H1 (cell line): ENCODE measurements around the gene HABP4. TPM values are rescaled to one million over a fixed set of nuclear protein-coding genes. Genes with fewer than 3 reads are reported as not detected.
A peak's percentile ranks its signal among the peaks of the same experiment; 100 is the strongest.

Source experiments
- CTCF ChIA-PET: fragments of 300-600 bp; sonication (Branson Sonifier 250); formaldehyde crosslinking; loops from one replicate; lab custom pipeline; 2021; ENCODE audit not compliant: partially characterized antibody; lab: Charles Lee
- POLR2A ChIA-PET: fragments of 300-600 bp; sonication (Branson Sonifier 250); formaldehyde crosslinking; loops from one replicate; lab custom pipeline; 2021; ENCODE audit warnings: inconsistent platforms; ENCODE audit not compliant: partially characterized antibody; lab: Charles Lee
- DNase-seq, 2 experiments: peaks; one replicate each; pipeline versions ENCODE4 v3.0.0 to v3.0.0-alpha.2; 2010 to 2022; ENCODE audit warnings: low spot score in 2 of 2, low read depth in 1 of 2, mixed read lengths in 1 of 2
- FAIRE-seq: peaks from 2 replicates; lab custom pipeline; 2011; peaks lifted over from hg19 to GRCh38; lab: Jason Lieb, UNC
- H2AFZ ChIP-seq: 2 replicates; pipeline ENCODE4 v1.8.1; 2012; ENCODE audit warnings: low read length, inconsistent platforms
- H2AK5ac ChIP-seq: 2 replicates; pipeline ENCODE4 v1.6.1; 2013; ENCODE audit warnings: low read depth, low read length
- H2BK120ac ChIP-seq: replicated peaks from 2 replicates; pipeline ENCODE3; 2013; ENCODE audit warnings: low read depth, low read length, inconsistent platforms
- H2BK12ac ChIP-seq: 2 replicates; pipeline ENCODE4 v1.6.1; 2013; ENCODE audit warnings: low read depth, low read length
- H2BK15ac ChIP-seq: 2 replicates; pipeline ENCODE4 v1.6.1; 2013; ENCODE audit warnings: low read length
- H2BK20ac ChIP-seq: 2 replicates; pipeline ENCODE4 v1.6.1; 2013; ENCODE audit warnings: low read length
- H2BK5ac ChIP-seq: 2 replicates; pipeline ENCODE4 v1.6.1; 2013; ENCODE audit warnings: low read depth, low read length
- H3K14ac ChIP-seq: 2 replicates; pipeline ENCODE4 v1.6.1; 2013; ENCODE audit warnings: inconsistent platforms; ENCODE audit not compliant: insufficient read length
- H3K18ac ChIP-seq: 2 replicates; pipeline ENCODE4 v1.6.1; 2013; ENCODE audit warnings: low read length; ENCODE audit errors: extremely low read depth
- H3K23ac ChIP-seq: 2 replicates; pipeline ENCODE4 v1.6.1; 2013; ENCODE audit warnings: inconsistent platforms; ENCODE audit not compliant: insufficient read length
- H3K23me2 ChIP-seq: 2 replicates; pipeline ENCODE4 v1.6.1; 2013; ENCODE audit warnings: low read depth, low read length
- H3K27ac ChIP-seq: 2 replicates; pipeline ENCODE4 v1.6.1; 2011; ENCODE audit warnings: low read depth, low read length, inconsistent platforms
- H3K27me3 ChIP-seq, 4 experiments: replicated peaks in 1 of 4; 1 replicate in 1 of 4; 2 replicates in 3 of 4; pipeline versions ENCODE4 v1.6.1 to v1.8.1; 2011 to 2013; ENCODE audit warnings: low read length in 3 of 4, mild to moderate bottlenecking in 3 of 4, inconsistent platforms in 2 of 4, mixed read lengths in 2 of 4, moderate library complexity in 1 of 4; ENCODE audit not compliant: control insufficient read depth in 3 of 4, insufficient read depth in 3 of 4; ENCODE audit errors: extremely low read depth in 1 of 4
- H3K36me3 ChIP-seq, 4 experiments: 2 replicates each; pipeline versions ENCODE4 v1.6.1 to v1.8.1; 2011 to 2013; ENCODE audit warnings: mild to moderate bottlenecking in 4 of 4, low read length in 3 of 4, moderate library complexity in 2 of 4, control low read depth in 1 of 4, inconsistent platforms in 1 of 4; ENCODE audit not compliant: insufficient read depth in 4 of 4, control insufficient read depth in 2 of 4
- H3K4ac ChIP-seq: replicated peaks from 2 replicates; pipeline ENCODE3; 2013; ENCODE audit warnings: low read length, low read depth, mixed read lengths, inconsistent platforms; ENCODE audit not compliant: insufficient read length
- H3K4me1 ChIP-seq, 4 experiments: replicated peaks in 1 of 4; 1 replicate in 1 of 4; 2 replicates in 3 of 4; pipeline versions ENCODE4 v1.6.1 to v1.8.1; 2011 to 2013; ENCODE audit warnings: low read length in 3 of 4, inconsistent platforms in 2 of 4, mixed read lengths in 1 of 4; ENCODE audit not compliant: insufficient read depth in 4 of 4, control insufficient read depth in 3 of 4
- H3K4me2 ChIP-seq, 2 experiments: 2 replicates each; pipeline versions ENCODE4 v1.6.1 to v1.8.1; 2011 to 2013; ENCODE audit warnings: low read depth in 2 of 2, low read length in 2 of 2, control low read depth in 1 of 2, inconsistent platforms in 1 of 2, mild to moderate bottlenecking in 1 of 2; ENCODE audit not compliant: insufficient read depth in 1 of 2
- H3K4me3 ChIP-seq, 4 experiments: fragments of 200-600, 300-600 bp in 1 of 4; sonication (generic), shearing (Covaris generic), sonication (Bioruptor Twin) in 1 of 4; 2 replicates each; pipeline versions ENCODE4 v1.5.1 to v1.8.1; 2011 to 2016; ENCODE audit warnings: low read length in 4 of 4, low read depth in 3 of 4, control low read depth in 2 of 4, inconsistent platforms in 2 of 4, mild to moderate bottlenecking in 2 of 4, mixed read lengths in 1 of 4, moderate library complexity in 1 of 4; ENCODE audit not compliant: insufficient read depth in 2 of 4; ENCODE audit errors: extremely low read depth in 1 of 4
- H3K56ac ChIP-seq: replicated peaks from 2 replicates; pipeline ENCODE3; 2013; ENCODE audit warnings: low read depth, mild to moderate bottlenecking, mixed read lengths, low read length, inconsistent platforms; ENCODE audit not compliant: insufficient read length
- H3K79me1 ChIP-seq: 2 replicates; pipeline ENCODE4 v1.6.1; 2013; ENCODE audit warnings: low read depth, low read length, control low read depth
- H3K79me2 ChIP-seq, 2 experiments: 2 replicates each; pipeline versions ENCODE4 v1.6.1 to v1.8.1; 2012 to 2013; ENCODE audit warnings: low read length in 2 of 2, mild to moderate bottlenecking in 2 of 2, inconsistent platforms in 1 of 2; ENCODE audit not compliant: insufficient read depth in 2 of 2, control insufficient read depth in 1 of 2
- H3K9ac ChIP-seq, 4 experiments: replicated peaks in 1 of 4; 1 replicate in 1 of 4; 2 replicates in 3 of 4; pipeline versions ENCODE4 v1.6.1 to v1.8.1; 2011 to 2013; ENCODE audit warnings: low read depth in 3 of 4, low read length in 3 of 4, control low read depth in 2 of 4, mild to moderate bottlenecking in 2 of 4, moderate library complexity in 2 of 4, inconsistent platforms in 1 of 4; ENCODE audit errors: extremely low read depth in 1 of 4
- H3K9me3 ChIP-seq, 2 experiments: 2 replicates each; pipeline versions ENCODE4 v1.6.1 to v1.8.1; 2012 to 2013; ENCODE audit warnings: mild to moderate bottlenecking in 2 of 2, moderate library complexity in 2 of 2, control low read depth in 1 of 2, inconsistent platforms in 1 of 2, low read depth in 1 of 2, low read length in 1 of 2, mixed read lengths in 1 of 2; ENCODE audit not compliant: insufficient read depth in 2 of 2
- H4K20me1 ChIP-seq, 2 experiments: replicated peaks in 1 of 2; 2 replicates each; pipeline versions ENCODE3 to v1.8.1; 2011 to 2013; ENCODE audit warnings: inconsistent platforms in 2 of 2, low read length in 2 of 2, mild to moderate bottlenecking in 1 of 2; ENCODE audit not compliant: insufficient read depth in 2 of 2, control insufficient read depth in 1 of 2
- H4K5ac ChIP-seq: 2 replicates; pipeline ENCODE4 v1.6.1; 2013; ENCODE audit warnings: low read length, low read depth, mixed read lengths, inconsistent platforms; ENCODE audit not compliant: insufficient read length
- H4K8ac ChIP-seq: 2 replicates; pipeline ENCODE4 v1.8.0; 2013; ENCODE audit warnings: mild to moderate bottlenecking, moderate library complexity, low read length, inconsistent platforms; ENCODE audit not compliant: insufficient read depth; ENCODE audit errors: extremely low read depth
- H4K91ac ChIP-seq: replicated peaks from 2 replicates; pipeline ENCODE3; 2013; ENCODE audit warnings: low read length, mixed read lengths, inconsistent platforms; ENCODE audit not compliant: insufficient read length
- CTCF ChIP-seq, 3 experiments: IDR thresholded peaks; 1 replicate in 2 of 3; 2 replicates in 1 of 3; pipeline versions ENCODE4 v1.5.1 to v1.6.1; 2011; ENCODE audit warnings: low read length in 3 of 3, mild to moderate bottlenecking in 3 of 3, inconsistent platforms in 2 of 3, low read depth in 1 of 3, moderate library complexity in 1 of 3; ENCODE audit not compliant: insufficient read depth in 1 of 3; ENCODE audit errors: control extremely low read depth in 1 of 3
- HDAC6 ChIP-seq: IDR thresholded peaks from one replicate; pipeline ENCODE4 v1.7.1; 2012; ENCODE audit warnings: low read depth, mild to moderate bottlenecking, inconsistent platforms, low read length, moderate library complexity
- WGBS, 2 experiments: shearing (Covaris generic) in 1 of 2; methylation state at CpG; one replicate each; pipeline versions ENCODE4 v1.1.6 to v1.1.7; 2013 to 2015; ENCODE audit warnings: low lambda C conversion rate in 2 of 2, mixed read lengths in 2 of 2, inconsistent platforms in 1 of 2, low coverage in 1 of 2, missing lambda C conversion rate in 1 of 2; ENCODE audit not compliant: insufficient replicate concordance in 2 of 2, insufficient coverage in 1 of 2, insufficient read length in 1 of 2; ENCODE audit errors: extremely low coverage in 1 of 2, missing lambda C conversion rate in 1 of 2; 5-methylcytosine and 5-hydroxymethylcytosine counted together
- polyA plus RNA-seq, 7 experiments: library from polyadenylated mRNA; depleted of rRNA in 3 of 7; stranded (reverse) in 5 of 7; unstranded in 2 of 7; fragments of >200 nt in 5 of 7; fragments of 200-250 nt in 2 of 7; gene quantifications; 1 replicate in 5 of 7; 2 replicates in 1 of 7; 4 replicates in 1 of 7; pipeline versions ENCODE4 v1.2.1 to v1.2.3, GENCODE V29; 2011 to 2013; ENCODE audit warnings: missing spikeins in 2 of 7, mixed read lengths in 2 of 7
- total RNA-seq: library from RNA; stranded (reverse); fragmentation: NEBNext Ultra II Directional; extraction: Animal tissue kit (Norgen Biotek cat#: 25700); gene quantifications from 2 replicates; pipeline ENCODE4 v1.2.1, GENCODE V29; 2021

The HABP4 gene
- total and polyA plus RNA-seq, 2 of the 8 experiments (the other 6 are each of a cell fraction or from before 2014, with no cell fraction given), result 3.3 to 11.2 TPM

- Histone ChIP-seq H2BK15ac (no peak overlapping the region), H2BK20ac (no peak overlapping the region), H3K4me1 (peaks cover 0 to 4% (median 0%) of the 10 kb centered on the region in 4 experiments; a peak in 1 of 7 replicates), H3K27ac (no peak overlapping the region), H3K23ac (no peak overlapping the region), H3K79me2 (no peaks in the 10 kb centered on the region), H3K4ac (no peak overlapping the region), H2AK5ac (no peak overlapping the region), H3K4me3 (no peak overlapping the region), H3K36me3 (peaks cover 0 to 13% (median 9%) of the 10 kb centered on the region in 4 experiments; a peak in 4 of 8 replicates), H2AFZ (no peak overlapping the region), H2BK12ac (no peak overlapping the region), H3K23me2 (no peaks in the 10 kb centered on the region), H4K8ac (0 out of 2 replicates have a peak overlapping the region, but pooled peaks have one; percentile 15), H3K9ac (no peak overlapping the region), H2BK5ac (no peak overlapping the region), H3K27me3 (no peaks in the 10 kb centered on the region), H3K18ac (no peak overlapping the region), H2BK120ac (no peak overlapping the region), H3K79me1 (no peaks in the 10 kb centered on the region; the same call in 1 of the 2 replicates), H3K4me2 (no peak overlapping the region), H4K5ac (no peak overlapping the region), H4K91ac (no peak overlapping the region), H3K56ac (no peak overlapping the region), H4K20me1 (peaks cover 0 to 3% of the 10 kb centered on the region in 2 experiments), H3K9me3 (no peaks in the 10 kb centered on the region), H3K14ac (no peak overlapping the region)
- CTCF ChIA-PET, result interaction anchor here (0.6 to 1.5 kb wide), 5 partner anchors 14 to 54 kb away, joined by 3 read pairs; partner anchors contain the start of gene HABP4
- TF ChIP-seq CTCF (IDR thresholded peaks at IDR 0.05; ENCODE audit: control extremely low read depth in 1 of 3, insufficient read depth in 1 of 3, low read depth in 1 of 3, low read length in 3 of 3) (no peak), HDAC6 (no peak)
- no peak for DNase-seq
- POLR2A ChIA-PET, result interaction anchor here (0.9 to 2.1 kb wide), 2 partner anchors 12 to 13 kb away, joined by 3 to 6 read pairs; no protein-coding TSS in a partner anchor
- WGBS, 2 experiments, result 85% methylated on average over 17 of the region's 17 CpGs; no CpG with 5 or more reads in 1 of the 2 experiments
- no peak for FAIRE-seq
Measured at GRCh38 chr9:96491880-96492525, 42.0 kb downstream of the HABP4 start.
